NCI-H146 treated with DMSO at 0.1 percent for 48 hours (cell line): ENCODE results near the gene DNAI2.
"Not testable (repeated sequence)": the region's sequence is repeated elsewhere in the genome, so short reads cannot be mapped to it uniquely, and the experiment has no call there.

Experiments used
- DNase-seq: peaks from one replicate; lab custom pipeline; 2025; ENCODE audit not compliant: unreplicated experiment; lab: John Stamatoyannopoulos, UW

Gene DNAI2

DNA sequence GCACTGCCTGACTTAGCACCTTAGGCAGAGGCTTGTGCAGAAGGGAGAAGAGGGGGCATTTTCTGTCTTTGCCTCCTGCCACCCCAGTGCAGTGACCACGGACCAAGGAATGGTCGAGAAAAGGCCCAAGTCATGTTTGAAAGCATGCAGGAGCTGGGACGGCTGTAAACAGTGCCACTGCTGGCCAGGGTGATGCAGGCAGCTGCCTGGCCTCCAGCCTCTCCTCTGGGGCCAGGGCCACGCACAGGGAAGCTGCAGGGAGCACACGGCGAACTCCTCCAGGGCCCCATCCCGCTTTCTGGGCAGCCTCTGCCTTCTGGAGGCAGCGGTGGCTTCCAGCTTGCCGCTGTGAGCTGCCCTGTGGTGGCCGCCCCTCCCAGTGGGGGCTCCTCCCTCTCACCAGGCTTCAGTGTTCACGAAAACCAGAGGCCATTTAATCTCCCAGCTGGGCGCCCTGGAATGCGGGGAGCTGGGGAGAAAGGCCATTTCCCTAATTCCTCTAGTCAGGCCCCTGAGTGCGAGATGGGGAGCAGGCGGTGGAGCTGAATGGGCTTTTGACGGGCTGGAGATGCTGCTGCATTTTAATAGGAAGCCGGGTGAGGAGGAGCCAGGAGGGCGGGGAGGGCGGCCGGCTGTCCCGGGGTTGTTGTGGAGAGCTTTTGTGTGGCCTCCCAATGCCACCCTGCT is 28.7 kb upstream of the DNAI2 start:
- DNase-seq = no peak

DNA sequence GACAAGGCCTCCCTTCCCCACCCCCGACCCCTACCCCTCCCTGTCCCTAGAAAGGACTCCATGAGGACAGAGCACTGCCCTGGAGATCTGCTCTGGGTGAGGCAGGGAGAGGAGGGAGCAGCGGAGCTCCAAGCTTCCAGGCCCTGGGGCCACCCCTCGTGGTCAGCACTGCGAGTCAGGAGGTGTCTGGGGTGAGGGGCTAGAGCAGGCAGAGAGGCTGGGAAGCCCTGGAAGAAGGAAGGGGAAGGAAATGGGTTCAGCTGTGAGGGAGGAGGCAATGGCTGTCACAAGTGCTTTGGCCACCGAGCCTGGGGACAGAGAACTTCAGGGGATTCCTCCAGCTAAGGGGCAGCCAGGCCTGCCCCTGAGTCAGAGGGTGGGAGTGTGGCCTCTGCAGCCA is 28.2 kb upstream of the DNAI2 start:
- DNase-seq = no peak

DNA sequence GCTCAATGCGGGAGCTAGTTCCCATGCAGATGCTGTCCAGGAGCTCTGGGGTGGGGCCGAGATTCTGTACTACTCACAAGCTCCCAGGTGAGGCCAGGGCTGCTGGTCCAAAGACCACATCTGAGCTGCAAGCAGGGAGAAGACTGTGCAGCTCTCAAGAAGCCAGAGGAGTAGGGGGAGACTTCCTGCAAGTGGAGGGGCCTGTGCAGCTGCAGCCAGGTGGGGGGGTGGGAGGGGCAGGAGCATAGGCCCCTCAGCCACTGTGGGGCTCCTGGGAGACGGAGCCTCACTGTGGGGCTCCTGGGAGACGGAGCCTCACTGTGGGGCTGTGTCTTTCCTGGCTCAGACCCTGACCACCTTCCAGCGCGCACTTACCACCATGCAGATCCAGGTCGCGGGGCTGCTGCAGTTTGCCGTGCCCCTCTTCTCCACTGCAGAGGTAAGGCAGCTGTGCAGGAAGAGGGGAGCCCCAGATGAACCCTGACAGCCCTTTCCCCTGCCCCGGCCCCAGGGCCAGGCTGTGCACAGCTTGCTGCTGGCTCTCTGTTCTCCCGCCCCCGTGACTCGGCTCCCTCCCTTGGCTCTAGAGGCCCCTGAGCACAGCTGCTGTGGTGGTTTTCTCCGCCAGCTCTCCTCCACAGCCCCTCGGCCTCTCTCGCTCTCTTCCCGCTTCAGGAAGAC is 24.3 kb upstream of the DNAI2 start:
- no peak for DNase-seq

DNA sequence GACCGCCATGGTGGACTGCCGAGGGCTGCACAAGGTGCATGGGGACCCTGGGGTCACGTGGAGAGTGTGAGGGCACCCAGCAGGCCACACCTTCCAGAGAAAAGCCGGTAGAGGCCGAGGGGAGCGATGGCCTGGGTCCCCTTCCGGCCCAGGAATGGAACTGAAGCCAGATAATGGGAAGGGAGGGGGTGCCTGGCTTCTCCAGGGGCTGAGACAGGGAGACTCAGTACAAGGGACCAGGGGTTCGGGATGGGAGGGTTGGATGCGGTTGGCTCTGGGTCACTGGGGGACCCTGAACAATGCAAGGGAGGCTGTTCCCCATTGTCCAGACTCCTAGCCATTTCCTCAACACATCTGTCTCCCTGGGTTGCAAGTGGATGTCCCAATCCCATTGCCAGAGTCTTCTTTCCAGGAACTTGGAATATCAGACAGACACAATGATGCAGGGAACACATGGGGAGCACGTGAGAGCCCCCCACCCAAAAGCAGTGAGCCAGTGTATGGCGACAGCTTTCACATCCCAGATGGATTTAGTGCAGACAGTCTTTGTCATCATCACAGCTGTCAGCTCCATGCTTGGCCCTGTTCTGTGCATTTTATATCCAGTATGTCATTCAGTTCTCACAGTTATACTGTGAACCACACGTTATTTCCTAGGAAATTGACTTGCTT is 23.6 kb upstream of the DNAI2 start:
- no peak for DNase-seq

DNA sequence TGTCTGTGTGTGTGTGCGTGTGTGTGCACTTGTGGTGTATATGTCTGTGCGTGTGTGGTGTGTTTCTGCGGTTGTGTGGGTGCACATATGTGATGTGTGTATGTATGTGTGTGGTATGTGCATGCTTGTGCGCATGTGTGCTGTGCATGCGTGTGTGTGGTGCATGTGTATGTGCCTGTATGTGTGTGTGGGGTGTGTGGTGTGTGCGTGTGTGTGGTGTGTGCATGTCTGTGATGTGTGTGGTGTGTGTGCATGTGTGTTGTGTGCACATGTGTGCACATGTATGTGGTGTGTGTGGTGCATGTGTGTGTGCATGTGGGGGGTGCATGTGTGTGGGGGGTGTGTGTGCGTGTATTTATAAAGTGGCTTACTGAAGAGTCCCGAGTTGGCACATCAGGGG is 23.0 kb upstream of the DNAI2 start:
- no peak for DNase-seq

DNA sequence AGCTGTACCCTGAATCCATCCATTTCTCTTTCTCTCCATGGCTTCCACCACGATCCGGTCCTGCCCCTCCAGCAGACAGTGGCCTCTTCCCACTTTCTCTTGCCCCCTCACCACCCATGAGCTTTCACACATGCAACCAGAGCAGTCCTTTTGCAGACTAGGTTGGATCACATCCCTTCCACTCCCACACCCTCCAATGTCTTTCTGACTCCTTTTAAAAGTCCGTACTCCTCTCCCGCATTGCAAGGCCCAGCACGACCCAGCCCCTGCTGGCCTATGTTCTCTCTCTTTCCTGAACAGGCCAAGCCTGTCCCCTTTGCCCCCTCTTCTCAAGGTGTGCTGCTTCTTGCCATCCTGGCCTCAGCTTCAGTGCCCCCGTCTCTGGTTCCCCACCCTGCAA is 22.5 kb upstream of the DNAI2 start:
- no peak for DNase-seq

DNA sequence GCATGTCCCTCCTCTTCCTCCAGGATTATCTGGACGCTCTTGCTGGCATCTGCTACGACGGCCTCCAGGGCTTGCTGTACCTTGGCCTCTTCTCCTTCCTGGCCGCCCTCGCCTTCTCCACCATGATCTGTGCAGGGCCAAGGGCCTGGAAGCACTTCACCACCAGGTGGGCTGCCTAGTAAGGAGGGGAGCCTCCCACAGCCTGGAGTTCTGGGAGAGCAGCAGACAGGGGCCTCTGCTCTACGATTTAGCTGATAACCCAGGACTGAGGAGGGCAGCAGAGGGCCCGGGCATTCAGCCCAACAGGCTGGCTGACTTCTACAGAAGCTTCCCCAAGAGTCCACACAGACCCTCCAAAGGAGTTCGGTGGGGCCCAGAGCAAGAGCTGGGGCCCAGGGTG is 21.8 kb upstream of the DNAI2 start:
- DNase-seq = no peak

DNA sequence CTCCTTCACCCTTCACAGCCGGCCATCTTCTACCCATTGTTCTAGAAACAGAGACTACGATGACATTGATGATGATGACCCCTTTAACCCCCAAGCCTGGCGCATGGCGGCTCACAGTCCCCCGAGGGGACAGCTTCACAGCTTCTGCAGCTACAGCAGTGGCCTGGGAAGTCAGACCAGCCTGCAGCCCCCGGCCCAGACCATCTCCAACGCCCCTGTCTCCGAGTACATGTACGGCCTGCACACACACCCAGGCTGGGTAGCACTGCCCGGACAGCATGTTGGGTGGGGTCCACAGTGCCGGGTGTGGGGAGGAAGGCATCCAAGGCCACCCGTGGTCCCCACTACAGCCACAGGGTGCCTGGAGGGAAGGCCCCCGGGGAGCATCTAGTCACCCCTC is 21.0 kb upstream of the DNAI2 start:
- no peak for DNase-seq

DNA sequence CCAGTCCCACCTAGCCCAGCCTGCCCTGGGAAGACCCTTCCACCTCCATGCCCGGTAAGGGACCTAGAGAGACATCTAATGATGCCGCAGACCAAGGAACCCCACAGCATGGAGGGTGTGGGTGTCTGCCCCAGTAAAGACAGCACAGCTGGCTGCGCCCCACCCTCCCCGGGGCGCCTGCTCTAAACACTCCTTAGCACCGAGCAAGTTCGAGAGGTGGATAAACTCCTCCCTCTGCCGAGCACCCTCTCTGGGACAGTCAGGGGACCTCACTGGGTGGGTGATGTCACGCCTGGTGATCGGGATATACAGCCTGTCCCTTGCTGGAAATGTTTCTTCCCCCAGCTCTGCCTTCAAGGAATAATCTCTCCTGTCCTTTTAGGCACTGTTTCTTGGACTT is 16.7 kb upstream of the DNAI2 start:
- no peak for DNase-seq

DNA sequence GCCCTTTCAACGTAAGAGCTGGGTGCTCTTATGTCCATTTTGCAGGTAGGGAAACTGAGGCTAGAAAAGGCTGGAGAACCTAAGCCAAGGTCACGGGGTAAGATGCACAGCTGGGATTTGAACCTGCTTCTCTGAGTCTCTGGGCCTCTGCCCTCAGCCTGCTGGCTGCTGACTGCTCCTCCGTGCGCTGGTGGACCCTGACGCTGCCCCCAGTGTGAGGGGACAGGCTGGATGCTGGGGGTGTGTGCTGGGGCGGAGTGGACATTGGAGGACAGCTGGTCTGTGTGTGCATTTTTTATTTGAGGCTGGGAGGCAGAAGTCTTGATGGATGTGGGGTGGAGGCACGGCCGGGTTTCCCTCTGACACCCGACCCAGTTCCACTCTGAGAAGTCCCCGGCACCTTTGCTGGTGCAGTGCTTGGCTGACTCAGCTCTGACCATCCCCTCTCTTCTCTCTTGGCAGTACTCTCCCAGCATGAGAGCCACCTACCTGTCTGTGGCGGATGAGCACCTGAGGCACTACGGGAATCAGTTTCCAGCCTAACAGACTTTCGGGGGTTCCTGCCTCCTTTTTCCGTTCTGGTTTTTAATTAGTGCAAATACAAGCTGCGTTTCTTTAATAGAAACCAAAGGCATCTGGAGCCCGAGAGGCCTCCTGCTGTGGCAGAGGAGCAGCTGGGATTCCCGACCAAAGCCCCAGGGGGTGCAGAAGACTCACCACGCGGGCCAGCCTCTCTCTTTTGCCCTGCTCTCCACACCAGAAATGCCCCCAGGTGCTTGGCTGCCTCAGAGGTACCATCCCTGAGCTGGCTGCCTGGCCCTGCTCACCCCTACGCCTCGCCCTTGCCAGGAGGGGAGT is 14.1 kb upstream of the DNAI2 start:
- peak; percentile 62 for DNase-seq

DNA sequence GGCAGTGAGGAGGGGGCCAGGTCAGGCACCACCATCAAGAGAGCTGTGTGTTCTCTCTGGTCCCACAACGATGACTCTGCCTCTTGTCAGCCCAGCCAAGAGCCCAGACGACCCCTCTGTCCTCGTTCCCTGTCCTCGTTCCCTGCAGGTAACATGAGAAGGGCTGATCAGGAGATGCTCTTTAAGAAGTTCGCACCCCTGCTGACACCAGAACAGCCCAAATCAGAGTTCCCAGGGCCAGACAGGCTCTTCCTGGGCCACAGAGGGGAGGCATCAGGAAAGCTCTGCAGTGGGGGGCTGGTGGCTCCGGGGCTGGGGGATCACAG is 13.5 kb upstream of the DNAI2 start:
- no peak for DNase-seq

DNA sequence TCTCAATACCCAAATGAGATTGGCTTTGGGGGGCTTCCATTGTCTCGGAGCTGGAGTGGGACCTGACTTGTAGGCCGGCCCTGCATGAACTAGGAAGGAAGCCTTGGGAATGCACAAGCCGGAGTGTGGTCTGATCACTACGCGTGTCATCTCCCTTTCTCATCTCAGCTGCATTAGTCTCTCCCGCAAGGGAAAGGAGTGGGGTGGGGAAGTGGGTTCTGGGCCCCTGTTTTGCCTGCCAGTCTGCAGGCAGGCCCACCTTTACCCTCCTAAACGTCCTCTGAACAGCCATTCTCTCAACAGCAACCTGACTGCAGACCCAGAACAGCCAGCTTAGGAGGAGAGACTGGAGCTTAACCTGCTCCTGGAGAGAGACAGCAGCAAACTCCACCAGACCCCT is 11.4 kb upstream of the DNAI2 start:
- no peak for DNase-seq

DNA sequence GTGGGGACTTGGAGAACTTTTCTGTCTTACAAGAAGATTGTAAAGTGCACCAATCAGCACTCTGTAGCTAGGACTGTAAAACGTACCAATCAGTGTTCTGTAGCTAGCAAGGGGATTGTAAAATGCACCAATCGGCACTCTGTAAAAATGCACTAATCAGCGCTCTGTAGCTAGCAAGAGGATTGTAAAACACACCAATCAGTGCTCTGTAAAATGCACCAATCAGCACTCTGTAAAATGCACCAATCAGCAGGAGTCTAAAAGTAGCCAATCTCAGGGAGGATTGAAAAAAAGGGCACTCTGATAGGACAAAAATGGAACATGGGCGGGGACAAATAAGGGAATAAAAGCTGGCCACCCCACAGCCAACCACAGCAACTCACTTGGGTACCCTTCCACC is 7.0 kb upstream of the DNAI2 start:
- DNase-seq = not testable (repeated sequence)

DNA sequence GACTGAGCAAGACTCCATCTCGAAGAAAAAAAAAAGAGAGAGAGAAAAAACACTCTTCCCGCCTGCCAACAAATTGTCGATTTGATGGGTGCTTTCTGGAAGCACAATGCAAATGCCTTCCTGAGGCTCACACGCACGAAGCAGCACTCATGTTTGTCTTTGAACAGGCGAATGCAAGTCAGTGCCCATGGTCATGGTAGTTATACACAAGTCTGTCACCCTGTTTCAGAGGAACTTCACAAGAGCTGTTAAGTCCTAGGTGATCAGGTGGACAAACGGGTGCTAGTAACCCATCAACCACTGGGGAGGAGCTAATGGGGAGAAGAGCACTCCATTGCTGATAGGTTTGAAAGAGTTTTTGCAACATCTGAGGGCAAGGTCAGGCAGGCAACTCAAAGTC is 6.5 kb upstream of the DNAI2 start:
- no peak for DNase-seq

DNA sequence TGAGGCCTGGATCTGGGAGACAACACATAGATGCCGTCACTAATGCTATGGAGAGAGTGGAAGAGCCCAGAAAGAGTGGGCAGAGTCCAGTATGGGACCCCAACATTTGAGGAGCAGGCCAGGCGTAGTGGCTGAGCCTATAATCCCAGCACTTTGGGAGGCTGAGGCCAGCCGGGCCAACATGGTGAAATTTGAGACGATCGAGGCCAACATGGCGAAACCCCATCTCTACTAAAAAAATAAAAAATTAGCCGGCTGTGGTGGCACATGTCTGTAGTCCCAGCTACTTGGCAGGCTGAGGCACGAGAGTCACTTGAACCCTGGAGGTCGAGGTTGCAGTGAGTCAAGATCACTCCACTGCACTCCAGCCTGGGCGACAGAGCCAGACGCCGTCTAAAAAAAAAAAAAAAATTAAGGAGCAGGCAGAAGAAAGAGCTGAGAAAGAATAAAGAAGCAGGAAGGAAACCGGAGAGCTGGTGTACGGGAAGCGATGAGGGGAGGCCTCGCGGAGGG is 6.0 kb upstream of the DNAI2 start:
- DNase-seq = no peak

DNA sequence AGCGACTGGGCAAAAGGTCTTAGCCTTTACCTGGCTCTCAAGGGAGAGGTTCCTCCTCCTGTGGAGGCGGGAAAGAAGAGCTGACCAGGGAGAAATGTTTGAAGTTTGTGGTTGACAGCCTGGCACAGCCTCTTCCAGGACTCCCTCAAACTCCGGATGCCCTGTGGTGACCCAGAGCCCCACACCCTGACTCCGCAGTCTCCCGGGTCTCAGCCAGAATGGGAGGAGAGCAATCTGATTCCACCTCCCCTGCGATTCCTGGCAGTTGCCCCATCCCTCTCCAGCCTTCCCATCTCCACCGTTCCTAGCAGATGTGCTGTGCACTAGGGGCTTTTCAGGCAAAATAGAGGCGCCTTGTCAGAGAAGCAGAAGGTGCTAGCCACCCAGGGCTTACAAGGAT is 5.5 kb upstream of the DNAI2 start:
- DNase-seq = no peak

DNA sequence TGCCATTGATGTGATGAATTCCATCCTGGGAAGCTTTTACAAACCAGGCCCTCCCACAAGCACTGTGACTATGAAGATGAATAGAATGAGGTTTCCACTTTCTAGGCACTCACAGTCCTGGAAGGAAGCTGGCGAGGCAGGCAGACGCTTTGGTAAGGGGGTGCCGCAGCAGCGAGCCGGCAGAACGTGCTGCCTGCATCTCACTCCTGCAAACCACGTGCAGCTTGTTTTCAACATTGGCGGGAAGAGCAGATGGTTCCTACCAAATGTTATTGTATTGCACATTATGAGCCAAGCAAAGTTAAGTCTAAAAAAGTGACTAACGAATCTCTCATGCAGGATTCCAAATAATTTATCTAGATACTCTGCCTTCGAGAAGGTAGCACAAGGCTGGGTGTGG is 3.7 kb upstream of the DNAI2 start:
- no peak for DNase-seq

DNA sequence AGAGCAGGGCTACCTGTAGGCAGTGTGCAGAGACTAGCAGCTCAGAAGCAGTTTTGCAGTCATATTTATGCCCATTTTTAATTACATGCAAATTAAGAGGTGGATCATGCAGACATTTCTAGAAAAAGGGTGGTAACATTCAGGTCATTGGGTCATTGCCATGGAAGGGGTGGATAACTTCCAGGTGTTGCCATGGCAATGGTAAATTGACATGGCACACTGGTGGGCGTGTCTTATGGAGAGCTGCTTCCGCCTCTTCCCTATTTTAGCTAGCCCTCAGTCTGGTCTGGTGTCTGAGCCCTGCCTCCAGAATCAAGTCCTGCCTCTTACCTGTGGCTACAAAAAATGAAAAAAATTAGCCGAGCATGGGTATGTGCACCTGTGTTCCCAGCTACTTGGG is 2.8 kb upstream of the DNAI2 start:
- no peak for DNase-seq

DNA sequence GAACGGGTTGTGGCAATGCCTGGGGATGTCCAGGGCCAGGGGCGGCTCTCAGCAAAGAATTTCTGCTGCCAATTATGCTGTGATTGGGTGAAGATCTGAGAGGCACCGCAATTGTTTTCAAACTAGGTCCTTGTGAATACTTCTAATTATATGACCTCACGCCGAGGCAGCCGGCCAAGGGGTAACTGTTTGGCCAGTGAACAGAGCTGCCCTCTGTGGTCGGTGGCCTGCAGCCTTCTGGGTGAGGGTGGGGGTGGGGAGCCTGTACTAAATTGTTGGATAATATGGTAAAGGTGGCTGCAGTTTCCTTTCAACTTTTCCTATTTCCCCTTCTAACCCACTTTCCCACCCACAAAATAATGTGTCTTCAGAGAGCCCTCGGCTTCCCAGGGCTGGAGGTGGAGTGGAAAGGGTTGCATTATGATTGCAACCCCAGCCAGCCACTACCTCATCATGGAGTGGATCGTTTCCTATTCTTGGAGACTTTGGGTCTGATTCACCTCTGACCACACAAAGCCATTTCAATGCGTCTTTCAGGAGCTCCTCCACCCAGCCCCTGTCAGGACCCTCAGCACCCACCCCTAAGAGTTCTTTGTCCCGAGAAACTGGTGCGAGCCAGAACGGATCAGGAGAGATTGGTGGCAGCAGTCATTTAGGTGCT is 2.0 kb upstream of the DNAI2 start:
- no peak for DNase-seq

DNA sequence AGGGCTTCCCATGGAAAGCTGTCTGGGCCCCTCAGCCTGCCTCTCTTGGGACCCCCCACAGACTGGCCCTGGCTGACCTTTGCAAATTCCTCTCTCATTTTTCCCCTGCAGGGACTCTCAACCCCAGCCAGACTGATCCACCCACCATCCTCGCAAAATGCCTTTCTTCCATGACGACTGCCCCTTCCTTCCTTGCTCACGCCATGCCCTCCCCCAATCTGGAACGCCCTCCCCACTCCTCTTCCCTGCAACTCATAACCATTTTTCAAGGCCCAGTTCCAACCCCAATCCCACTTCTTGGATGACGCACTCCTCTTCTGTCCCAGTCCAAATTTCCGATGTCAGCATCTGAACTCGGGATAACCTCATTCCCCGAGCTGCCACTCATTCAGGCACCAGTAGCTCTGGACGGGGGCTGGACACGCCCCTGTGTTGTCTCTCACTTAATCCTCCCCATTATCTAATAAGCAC is 1.3 kb upstream of the DNAI2 start:
- no peak for DNase-seq
